ENCODE results near the gene COMT. TPM values are rescaled to one million over a fixed set of nuclear protein-coding genes. Genes with fewer than 3 reads are reported as not detected.

Gene COMT
- total and polyA plus RNA-seq, 9 of the 15 experiments (the other 6 are each of a cell fraction or from before 2014, with no cell fraction given): 12.5 to 351 (median 155) TPM

DNA sequence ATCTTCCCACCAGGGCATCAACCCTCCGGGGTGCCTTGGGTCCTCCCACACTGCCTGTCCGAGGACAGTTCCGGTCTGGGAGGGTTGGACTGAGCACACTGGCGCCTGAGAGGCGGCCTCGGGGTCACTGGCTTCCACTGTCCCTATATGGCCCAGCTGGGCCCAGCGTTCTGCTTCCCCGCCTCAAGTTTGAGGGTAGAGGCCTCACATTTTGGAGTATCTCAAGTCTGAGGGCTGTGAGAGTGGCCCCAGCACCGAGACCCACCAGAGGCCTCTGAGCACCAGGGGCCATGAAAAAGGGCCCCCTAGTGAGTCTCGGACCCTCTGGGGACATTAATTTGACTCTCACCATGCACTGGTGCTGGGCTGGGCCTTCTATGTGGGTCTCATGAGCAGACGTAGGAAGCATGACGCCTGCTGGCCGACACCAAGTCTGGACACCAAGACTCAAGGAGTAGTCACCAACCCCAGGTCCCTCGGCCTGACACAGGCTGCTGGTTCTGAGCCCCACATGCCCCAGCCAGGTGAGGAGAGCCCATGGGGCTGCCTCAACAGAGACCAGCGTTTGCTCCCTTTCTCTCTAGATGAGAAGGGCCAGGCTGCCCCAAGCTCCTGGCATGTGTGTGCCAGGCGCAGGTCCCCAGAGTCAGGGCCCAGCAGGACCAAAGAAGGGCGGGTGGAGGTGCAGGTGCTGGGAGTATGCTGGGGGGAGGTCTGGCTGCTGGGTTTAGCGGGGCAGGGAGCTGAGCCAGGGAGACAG, 47.6 kb downstream of the COMT start (continued):
- TF ChIP-seq CUX1 (CRISPR knock-in tag; IDR thresholded peaks at IDR 0.05) (no peak), TAF7 (tag; IDR thresholded peaks at IDR 0.05) (no peak; the same call in 1 of the 2 replicates), COPS2 (conservative IDR thresholded peaks at IDR 0.05) (no peak), KDM4B (IDR thresholded peaks at IDR 0.05; ENCODE audit: borderline replicate concordance in 2 of 2, low read depth in 1 of 2) (peak in 1 of 2 experiments; percentile 73; a peak in 1 of 4 replicates), ZNF79 (CRISPR knock-in tag; IDR thresholded peaks at IDR 0.05; ENCODE audit: low read depth) (no peak), SRSF1 (IDR thresholded peaks at IDR 0.05; ENCODE audit: low read depth, low read length) (no peak), ZNF24 (IDR thresholded peaks at IDR 0.05) (no peak), GABPB1 (CRISPR knock-in tag; IDR thresholded peaks at IDR 0.05) (no peak), ID3 (CRISPR knock-in tag; IDR thresholded peaks at IDR 0.05) (no peak), ID3 (tag; IDR thresholded peaks at IDR 0.05) (peak; percentile 81), CHAMP1 (IDR thresholded peaks at IDR 0.05) (no peak), CBFB (CRISPR knock-in tag; IDR thresholded peaks at IDR 0.05) (no peak), ZKSCAN1 (IDR thresholded peaks at IDR 0.05; ENCODE audit: low read depth, low read length) (no peak), ASH1L (IDR thresholded peaks at IDR 0.05; ENCODE audit: borderline replicate concordance, low read depth, partially characterized antibody) (no peak), TAF9B (IDR thresholded peaks at IDR 0.05; ENCODE audit: partially characterized antibody) (no peak)
- TF ChIP-seq, protein P1, sequence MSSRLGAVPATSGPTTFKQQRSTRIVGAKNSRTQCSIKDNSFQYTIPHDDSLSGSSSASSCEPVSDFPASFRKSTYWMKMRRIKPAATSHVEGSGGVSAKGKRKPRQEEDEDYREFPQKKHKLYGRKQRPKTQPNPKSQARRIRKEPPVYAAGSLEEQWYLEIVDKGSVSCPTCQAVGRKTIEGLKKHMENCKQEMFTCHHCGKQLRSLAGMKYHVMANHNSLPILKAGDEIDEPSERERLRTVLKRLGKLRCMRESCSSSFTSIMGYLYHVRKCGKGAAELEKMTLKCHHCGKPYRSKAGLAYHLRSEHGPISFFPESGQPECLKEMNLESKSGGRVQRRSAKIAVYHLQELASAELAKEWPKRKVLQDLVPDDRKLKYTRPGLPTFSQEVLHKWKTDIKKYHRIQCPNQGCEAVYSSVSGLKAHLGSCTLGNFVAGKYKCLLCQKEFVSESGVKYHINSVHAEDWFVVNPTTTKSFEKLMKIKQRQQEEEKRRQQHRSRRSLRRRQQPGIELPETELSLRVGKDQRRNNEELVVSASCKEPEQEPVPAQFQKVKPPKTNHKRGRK (tag; IDR thresholded peaks at IDR 0.05): no peak
